GM21529 (cell line): Measurements from ENCODE around the gene ERICH6B.
A peak's percentile ranks its signal among the peaks of the same experiment; 100 is the strongest.

Experiments
- ATAC-seq: cut with Tn5 transposase; IDR thresholded peaks from one replicate; pipeline ENCODE4 v1.9.1; 2021; ENCODE audit not compliant: unreplicated experiment

ERICH6B gene

DNA sequence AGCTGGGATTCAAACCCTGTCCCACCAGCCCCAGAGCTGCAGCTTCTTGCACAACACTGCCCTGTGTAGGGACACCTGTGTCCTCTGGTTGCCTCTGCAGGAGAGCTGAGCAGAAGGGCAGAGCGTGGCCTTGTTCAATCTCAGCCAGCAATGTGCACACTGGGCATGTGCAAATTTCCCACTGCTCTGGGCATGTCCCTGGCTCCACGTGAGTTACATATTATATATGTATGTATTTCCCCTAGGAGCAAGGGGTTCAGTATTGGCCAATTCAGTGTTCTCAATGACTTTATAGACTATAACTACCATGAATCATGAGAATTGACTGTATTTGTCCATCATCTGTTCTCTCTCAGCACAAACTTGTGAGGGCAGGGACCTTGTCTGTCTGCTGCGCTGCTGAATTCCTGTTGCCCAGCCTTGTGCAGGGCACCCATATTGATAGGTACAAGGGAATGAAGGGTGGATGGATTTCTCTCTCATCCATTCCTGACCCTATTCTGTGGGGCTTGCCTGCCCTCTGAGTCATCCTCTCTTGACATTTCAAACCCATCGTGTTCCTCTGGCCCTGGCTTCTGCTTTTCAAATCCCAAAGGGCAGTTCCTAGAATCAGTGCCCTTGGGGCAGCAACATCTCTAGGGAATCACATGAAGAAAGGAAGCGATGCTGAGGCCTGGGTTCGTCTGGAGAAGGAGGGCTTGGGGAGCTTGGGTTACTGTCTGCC lies 69.7 kb downstream of the ERICH6B start:
- no peak for ATAC-seq

DNA sequence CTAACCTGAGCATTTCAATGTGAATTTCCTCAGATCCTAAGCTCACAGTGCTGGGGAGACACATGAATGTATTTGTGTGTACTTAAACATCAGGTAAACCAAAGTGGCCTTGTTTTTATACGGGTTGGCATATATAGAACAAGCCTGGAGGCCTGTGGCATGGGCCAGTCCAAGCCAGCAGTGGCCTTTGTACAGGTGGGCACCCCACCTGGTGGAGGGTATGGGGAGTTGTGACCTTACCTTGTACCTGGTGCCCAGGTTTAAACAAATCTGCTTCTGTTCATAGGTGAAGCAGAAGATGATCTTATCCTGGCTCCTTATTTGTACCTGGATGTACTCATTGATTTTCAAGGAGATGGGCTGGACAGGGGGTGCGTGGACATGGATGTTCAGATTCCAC lies 71.0 kb downstream of the ERICH6B start:
- ATAC-seq, result no peak

DNA sequence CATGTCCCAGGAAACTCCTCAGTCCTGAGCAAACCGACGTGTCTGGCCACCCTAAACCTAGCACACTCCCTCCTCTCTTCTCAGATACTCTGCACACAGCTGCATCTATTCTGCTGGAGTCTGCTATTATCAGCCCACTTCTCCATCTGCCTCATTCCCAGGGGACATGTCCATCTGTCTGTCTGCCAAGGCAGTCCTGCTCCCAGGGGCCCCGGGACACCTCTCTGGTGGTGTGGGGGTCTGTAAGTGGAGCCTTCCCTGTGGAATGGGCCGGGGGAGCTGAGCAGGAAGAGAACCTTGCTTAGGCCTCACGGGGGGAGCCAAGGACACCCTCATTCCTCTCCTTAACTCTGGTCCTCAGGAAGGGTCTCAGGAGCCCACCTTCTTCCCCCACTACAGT lies 72.7 kb downstream of the ERICH6B start:
- ATAC-seq, result no peak

DNA sequence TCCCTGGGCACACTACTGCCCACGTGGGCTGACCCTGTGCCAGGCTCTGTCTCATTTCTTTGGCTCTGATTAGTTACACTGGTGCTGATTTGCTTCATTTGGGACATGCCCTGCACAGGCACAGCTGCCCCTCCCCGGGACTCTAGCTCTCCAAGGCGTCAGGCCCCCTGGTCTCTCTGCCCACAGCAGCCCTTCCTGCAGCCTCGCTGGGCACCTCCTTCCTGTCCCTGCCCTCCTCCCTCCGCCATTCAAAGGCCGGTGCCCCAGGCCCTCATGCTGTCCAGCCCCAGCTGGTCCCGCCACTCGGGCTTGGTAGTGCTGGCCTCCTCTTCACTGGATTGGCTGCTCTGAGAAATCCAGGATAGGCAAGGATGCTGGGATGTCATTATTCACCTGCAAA lies 73.1 kb downstream of the ERICH6B start:
- ATAC-seq, result no peak

DNA sequence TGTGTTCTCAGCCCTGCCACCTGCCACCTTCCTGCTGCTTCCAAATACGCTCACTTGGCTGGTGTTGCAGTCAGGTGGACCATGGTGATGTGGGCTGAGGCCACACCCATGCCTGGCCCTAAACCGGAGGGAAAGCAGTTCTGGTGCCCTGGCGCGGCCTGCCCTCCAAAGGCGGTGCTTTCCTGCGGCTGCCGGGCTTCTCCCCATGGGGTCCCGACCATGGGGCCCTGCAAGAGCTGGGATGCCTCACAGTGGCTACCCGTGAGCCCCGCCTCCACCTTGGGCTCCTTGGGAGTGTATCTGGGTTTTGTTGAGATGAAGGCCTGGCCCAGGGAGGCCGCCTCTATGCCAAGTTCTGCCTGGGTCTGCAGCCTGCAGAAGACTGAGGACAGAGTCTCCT lies 73.7 kb downstream of the ERICH6B start:
- ATAC-seq, result no peak

DNA sequence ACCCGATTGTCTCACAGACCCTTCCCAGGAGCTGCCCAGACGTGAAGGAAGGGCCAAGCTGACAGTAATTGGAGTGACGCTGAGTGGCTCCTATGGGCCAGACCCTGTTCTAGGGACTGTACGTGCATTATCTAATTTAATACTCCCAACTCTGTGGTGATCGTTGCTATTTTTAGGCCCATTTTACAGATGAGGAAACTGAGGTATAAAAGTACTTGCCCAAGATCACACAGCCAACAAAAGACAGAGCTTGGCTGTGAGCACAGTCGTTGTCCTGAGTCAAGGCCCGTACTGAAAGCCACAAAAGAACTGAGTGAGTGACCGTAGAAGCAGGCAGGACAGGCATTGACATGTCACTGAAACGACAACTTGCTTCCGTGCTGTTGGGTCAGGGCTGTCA lies 74.7 kb downstream of the ERICH6B start:
- ATAC-seq, result no peak

DNA sequence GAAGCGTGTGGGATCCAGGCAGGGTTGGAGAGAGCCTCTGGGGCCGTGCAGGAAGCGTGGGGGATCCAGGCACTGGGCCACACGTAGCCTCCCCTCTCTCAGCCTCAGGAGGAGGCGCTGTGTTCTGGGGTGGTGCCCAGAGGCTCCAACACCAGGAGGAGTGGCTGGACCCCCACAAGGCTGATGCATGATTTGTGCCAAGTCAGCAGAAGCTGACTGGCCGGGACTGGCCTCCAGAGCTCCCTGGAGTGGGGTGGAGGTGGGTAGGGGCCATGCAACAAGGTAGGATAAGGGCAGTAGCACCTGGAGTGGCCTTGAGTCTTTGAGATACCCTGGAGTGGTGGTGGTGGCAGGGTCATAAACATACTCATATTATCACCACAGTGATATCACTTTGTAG lies 75.3 kb downstream of the ERICH6B start:
- no peak for ATAC-seq

DNA sequence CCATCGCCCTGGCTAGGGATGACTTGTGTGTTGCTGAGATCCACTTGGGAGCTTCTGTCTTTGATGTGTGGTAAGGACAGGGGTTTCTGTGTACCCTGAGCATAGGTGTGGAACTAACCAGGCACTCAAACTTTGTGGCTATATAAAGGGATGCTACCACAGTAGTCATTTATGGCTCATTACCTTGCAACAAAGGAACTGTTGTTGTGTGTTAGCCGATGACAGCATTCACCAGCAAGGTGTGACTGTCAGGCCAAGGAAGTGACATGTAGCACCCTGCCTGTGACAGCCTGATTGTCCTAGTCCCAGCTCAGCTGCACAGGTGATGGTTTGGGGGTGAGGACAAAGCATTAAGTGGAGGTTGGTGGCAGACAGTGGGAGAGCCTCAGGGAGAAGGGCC lies 77.2 kb downstream of the ERICH6B start:
- ATAC-seq, result no peak

DNA sequence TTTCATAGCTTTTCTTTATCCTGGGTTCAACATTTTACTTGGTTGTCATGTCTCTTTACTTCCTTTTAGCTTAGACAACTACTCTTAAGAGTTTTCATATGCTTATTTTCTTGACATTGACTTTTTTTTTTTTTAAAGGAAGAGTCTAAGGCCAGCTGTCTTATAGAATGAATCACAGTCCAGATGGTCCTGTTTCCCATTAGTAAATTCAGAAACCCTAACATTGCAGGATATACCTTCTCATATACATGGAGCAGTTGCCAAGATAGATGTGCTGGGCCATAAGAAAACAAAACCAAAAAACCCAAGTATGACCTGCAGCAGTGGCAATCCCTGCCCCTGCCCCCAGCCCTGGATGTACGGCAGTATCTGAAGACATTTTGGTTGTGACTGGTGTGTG lies 78.0 kb downstream of the ERICH6B start:
- ATAC-seq, result no peak

DNA sequence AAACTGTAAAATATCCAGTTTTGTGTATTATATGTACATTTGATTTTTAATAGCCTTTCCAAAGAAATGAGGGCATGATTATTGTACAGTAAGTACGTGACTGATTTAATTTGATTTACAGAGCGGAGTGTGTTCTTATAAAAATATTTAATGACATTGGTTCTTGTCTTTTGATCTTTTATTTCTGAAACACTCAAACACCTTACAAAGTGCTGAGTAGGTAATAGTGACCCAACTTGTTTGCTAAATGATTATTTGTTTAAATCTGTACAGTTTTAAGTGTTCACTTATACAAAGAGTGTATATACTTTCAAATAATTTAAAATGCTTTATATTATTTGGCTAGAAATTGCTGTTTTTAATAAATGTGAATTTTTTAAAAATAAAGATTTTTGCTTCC lies 79.3 kb downstream of the ERICH6B start:
- no peak for ATAC-seq

DNA sequence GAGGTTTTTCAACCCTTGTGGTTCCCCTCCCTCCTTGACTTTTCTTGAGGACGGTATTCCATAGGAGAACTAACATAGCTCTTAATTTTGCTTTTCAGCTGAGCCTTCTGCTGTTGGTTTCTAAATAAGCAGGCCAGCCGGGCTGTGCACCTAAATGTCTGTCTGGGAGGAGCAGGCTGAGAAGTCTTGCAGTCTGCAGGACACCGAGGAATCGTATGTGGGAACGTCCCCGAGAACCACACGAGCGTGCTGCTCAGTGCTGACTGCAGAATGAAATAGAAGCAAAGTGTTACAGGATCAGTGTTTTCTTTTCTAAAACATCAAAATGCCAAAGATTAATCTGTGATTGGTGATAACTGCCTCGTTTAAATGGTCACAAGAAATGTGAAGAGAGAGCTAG lies 80.9 kb downstream of the ERICH6B start:
- no peak for ATAC-seq

DNA sequence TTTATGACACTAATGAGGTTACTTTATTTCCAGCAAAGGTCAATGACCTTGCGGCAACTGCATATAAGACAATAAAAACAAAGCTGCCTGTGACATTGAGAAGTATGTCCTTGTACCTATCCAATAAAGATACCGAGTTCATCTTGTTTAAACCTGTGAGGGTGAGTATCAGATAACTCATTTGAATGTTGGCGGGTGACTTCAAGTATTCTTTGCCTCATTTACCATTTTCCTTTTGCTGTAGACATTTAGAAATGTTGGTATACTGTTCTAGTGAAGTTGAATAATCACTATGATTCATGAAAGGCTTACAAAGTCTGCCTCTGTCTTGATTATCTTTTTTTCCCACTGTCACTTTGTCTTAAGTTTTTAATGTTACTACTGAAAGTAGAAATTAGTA lies 85.8 kb downstream of the ERICH6B start:
- ATAC-seq, result no peak

DNA sequence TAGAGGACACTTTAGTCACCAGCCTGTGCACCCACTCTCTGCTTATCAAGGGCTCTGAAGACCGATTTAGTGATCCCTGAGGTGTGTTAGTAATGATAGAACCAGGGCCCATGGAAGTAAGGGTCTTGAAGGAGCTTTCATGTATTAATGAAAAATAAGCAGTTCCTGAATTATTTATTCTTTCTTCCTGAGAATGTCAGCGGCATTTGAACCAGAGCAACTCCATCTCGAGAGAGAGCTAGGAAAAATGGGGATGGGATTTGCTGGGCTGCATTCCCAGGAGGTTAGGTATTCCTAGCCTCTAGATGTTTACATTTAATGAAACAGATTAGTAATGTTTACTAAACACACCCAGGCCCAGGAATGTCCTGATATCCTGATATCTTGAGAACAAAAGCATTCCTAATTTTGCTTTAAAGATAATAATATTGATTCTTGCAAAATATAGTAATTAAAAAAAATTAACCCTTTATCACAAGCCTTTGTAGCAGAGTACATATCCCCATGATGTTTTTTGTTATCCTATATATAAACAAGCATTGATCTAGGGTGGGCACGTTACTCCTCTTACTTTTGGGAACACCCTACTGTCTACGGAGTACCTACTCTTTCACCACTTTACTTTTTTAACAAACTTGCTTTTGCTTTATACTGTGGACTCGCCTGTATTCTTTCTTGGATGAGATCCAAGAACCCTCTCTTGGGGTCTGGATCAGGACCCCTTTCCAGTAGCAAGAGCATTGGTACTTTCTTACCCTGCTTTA lies 87.7 kb downstream of the ERICH6B start:
- ATAC-seq, result no peak

DNA sequence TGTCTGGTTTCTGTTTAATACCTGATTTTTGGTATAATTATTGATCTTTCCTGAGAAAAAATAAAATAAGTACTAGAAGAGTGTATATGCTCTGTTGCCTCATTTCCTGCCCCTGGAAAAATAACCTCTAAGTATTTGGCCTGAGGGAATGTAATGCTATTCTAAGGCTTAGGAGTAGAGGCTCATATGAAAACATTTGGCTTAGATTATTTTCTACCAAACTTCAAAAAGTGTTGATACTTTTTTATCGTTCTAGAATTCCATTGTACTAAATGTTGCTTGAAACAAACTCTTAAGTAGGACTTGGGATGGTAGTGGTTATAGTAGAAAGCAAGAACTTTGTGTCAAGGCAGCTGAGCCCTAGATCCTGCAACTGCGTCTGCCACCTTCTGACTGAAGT lies 93.0 kb downstream of the ERICH6B start:
- no peak for ATAC-seq

DNA sequence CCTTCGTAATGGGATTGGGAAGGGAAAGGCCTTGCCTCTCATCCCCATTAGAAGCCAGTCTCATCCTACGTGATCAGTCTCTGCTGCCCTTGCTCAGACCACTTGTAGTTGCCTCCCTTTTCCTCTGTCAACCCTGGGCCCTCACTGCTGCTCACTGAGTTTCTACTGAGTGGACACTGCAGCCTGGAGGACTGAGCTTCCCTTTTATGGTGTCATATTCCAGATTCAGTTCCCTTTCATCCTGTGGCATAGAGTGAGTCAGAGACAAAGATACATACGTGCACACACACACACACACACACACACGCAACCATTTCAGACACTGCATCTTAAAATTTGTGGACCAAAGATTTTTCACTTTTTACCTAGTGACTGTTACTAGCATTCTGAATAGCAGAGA lies 94.2 kb downstream of the ERICH6B start:
- ATAC-seq, result no peak

DNA sequence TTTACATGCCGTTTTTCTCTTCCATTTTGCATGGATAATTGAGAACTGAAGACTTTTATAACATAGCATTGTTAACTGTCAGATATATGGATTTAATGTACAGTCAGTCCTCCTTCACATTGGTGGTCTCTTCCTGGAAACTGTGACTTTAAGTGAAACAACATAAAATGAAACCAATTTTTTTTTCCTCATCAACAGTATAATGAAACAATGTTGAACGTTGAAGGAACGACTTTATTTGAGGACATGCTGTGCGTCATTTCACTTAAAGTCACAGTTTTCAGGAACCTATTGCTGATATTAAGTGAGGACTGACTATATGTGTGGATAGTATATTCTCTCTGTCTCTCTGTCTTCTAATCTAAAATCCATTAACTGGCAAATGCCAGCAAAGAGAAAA lies 96.0 kb downstream of the ERICH6B start:
- ATAC-seq, result no peak

DNA sequence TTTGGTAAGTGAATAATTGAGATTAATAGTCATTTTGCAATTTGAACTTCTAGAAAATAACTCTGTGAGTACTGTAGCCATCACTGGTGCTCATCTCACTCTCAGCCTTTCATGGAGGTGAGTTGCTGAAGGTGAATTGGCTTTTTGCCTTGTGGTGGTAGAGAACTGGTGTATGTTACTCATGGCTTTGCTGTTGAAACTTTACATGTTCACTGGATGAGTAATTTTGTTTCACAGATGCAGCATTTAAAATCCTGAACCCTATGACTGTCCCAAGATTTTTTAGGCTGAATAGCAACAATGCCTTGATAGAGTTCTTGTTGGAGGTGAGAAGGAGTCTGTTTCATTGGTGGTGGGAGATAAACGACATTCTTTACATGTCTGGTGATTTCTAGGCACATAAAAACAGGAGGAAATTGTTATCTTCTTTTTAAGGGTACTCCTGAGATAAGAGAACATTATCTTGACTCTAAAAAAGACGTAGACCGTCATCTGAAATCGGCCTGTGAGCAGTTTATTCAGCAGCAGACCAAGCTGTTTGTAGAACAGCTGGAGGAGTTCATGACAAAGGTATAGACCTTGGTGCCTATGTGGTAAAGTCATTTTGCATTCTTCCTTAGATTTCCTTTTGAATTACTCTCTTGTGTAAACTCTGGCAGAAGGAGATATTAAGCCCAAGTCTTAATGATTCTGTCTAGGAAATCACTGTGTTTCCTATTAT lies 96.9 kb downstream of the ERICH6B start:
- ATAC-seq, result no peak

DNA sequence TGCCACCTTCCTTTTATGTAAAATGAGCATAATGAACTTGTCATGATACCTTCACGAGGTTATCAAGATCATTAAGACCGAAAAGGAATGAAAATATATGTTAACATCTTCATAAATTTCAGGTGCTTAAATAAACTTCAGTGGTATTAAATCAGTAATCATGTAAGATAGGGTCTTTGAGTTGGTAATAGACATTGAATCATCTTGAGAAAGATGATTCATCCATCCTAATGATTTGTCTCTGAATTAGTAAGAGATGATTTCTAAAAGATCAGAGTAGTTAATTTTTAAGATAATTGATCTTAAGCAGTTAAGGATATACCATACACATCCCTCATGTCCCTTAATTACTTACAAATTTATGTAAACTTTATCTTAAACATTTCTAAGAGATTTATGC lies 98.8 kb downstream of the ERICH6B start:
- no peak for ATAC-seq

DNA sequence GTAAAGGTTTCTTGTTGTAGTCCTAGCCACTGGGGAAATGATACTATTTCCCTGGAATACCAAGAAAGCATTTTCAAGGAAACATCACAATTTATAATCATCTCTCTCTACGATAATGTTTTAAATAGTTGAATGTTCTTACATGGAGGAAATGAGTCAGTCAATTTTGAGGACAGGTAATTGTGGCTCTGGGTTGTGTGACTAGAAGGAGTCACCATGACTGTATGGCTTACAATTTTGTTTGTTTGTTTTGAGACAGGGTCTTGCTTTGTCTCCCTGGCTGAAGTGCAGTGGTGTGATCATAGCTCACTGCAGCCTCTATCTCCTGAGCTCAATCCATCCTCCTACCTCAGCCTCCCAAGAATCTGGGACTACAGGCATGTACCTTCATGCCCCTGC lies 103.4 kb downstream of the ERICH6B start:
- ATAC-seq, result no peak

DNA sequence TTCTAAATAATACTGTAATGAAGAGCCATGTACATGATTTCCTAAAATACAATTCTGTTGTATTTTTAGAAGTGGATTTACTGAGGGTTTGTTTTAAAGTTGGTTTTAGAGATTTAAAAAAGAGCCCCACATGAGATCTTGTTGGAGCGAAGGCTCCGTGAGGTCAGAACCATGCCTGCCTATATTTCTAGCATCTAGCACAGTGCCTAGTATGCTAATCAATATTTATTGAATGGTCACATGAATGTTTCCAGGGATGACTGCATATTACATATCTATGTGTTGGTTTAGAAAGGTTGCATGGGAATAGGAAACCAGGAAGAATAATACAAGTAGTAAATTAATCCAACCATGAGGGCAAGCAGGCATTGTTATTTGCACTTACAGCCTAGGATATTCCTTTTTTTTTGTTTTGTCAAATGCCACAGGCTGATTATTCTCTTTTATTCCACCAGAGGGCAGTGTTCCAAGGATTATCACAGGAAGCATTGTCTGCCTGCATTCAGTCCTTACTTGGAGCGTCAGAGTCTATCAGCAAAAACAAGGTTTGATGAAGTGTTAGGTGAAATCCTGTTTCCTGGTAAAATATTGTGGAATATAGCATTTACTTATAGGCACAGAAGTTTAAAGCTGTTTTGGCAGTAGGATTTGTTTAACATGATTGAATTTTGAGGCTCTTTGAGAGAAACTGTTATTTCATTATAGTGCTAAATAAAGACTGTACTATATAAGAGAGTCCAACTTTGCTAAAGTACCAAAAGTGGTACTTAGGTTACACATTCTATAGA lies 104.0 kb downstream of the ERICH6B start:
- peak; percentile 71 for ATAC-seq

DNA sequence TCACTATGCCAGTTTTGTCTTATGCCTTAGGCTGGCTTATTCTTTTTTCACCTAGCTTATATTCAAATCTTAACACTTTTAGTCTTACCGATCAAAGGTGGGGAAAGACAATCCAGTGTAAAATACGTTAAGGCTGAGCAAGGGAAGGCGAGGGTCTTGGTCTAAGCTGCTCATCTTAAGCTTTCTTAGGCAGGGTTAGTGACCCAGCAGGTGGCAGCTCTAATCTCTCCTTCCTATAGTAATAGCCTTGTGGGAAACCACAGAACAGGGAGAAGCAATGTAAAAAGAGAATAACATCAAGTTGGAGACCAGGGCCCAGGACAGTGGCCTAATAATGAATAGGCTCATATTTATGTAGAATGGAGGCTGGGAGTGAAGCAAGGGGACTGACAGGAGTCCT lies 104.9 kb downstream of the ERICH6B start:
- ATAC-seq, result no peak
